Keratinocyte (primary cell): ENCODE data around the gene IL9R. TPM values are rescaled to one million over a fixed set of nuclear protein-coding genes. Genes with fewer than 3 reads are reported as not detected.

Source experiments
- DNase-seq: peaks from one replicate; pipeline ENCODE4 v3.0.0-alpha.2; 2011; ENCODE audit warnings: low read depth, missing footprints, low spot score
- FAIRE-seq: peaks from 2 replicates; lab custom pipeline; 2011; peaks lifted over from hg19 to GRCh38; lab: Jason Lieb, UNC
- H2AFZ ChIP-seq: 2 replicates; pipeline ENCODE4 v1.6.0; 2012; ENCODE audit warnings: low read length, control low read depth, inconsistent platforms; ENCODE audit not compliant: control insufficient read depth
- H3K27ac ChIP-seq: 2 replicates; pipeline ENCODE4 v1.5.1; 2011; ENCODE audit warnings: low read length; ENCODE audit not compliant: control insufficient read depth, insufficient read depth
- H3K27me3 ChIP-seq: 3 replicates; pipeline ENCODE4 v1.6.0; 2011; ENCODE audit warnings: low read length; ENCODE audit not compliant: control insufficient read depth, insufficient read depth; ENCODE audit errors: extremely low read depth
- H3K36me3 ChIP-seq, 2 experiments: 2 replicates in 1 of 2; 3 replicates in 1 of 2; pipeline ENCODE4 v1.5.1; 2011; ENCODE audit warnings: low read length in 2 of 2, mild to moderate bottlenecking in 1 of 2; ENCODE audit not compliant: control insufficient read depth in 2 of 2, insufficient read depth in 2 of 2; ENCODE audit errors: extremely low read depth in 1 of 2
- H3K4me1 ChIP-seq: 3 replicates; pipeline ENCODE4 v1.5.1; 2011; ENCODE audit warnings: low read length; ENCODE audit not compliant: control insufficient read depth, insufficient read depth; ENCODE audit errors: extremely low read depth
- H3K4me2 ChIP-seq: 3 replicates; pipeline ENCODE4 v1.6.0; 2011; ENCODE audit warnings: low read depth, low read length; ENCODE audit not compliant: control insufficient read depth, insufficient read depth; ENCODE audit errors: extremely low read depth
- H3K4me3 ChIP-seq, 3 experiments: fragments of 200-600 bp in 1 of 3; sonication (generic) in 1 of 3; 2 replicates in 2 of 3; 3 replicates in 1 of 3; pipeline ENCODE4 v1.5.1; 2011 to 2016; ENCODE audit warnings: low read length in 3 of 3, mild to moderate bottlenecking in 3 of 3, control low read depth in 2 of 3, inconsistent platforms in 1 of 3, low read depth in 1 of 3, mixed read lengths in 1 of 3, mixed run types in 1 of 3, moderate library complexity in 1 of 3; ENCODE audit not compliant: control insufficient read depth in 2 of 3, insufficient read depth in 2 of 3; ENCODE audit errors: extremely low read depth in 1 of 3
- H3K79me2 ChIP-seq: 2 replicates; pipeline ENCODE4 v1.6.0; 2012; ENCODE audit warnings: low read length; ENCODE audit not compliant: control insufficient read depth, insufficient read depth
- H3K9ac ChIP-seq: 3 replicates; pipeline ENCODE4 v1.6.0; 2011; ENCODE audit warnings: low read length; ENCODE audit not compliant: control insufficient read depth, insufficient read depth; ENCODE audit errors: extremely low read depth
- H3K9me1 ChIP-seq: 3 replicates; pipeline ENCODE4 v1.6.0; 2011; ENCODE audit warnings: low read length; ENCODE audit not compliant: control insufficient read depth, insufficient read depth; ENCODE audit errors: extremely low read depth
- H3K9me3 ChIP-seq: 2 replicates; pipeline ENCODE4 v1.5.1; 2012; ENCODE audit warnings: low read depth, low read length; ENCODE audit not compliant: control insufficient read depth
- H4K20me1 ChIP-seq: 3 replicates; pipeline ENCODE4 v1.6.0; 2011; ENCODE audit warnings: low read length; ENCODE audit not compliant: control insufficient read depth, insufficient read depth; ENCODE audit errors: extremely low read depth
- CTCF ChIP-seq, 3 experiments: IDR thresholded peaks in 1 of 3; conservative IDR thresholded peaks in 1 of 3; optimal IDR thresholded peaks in 1 of 3; 2 replicates in 2 of 3; 3 replicates in 1 of 3; pipeline versions ENCODE3 to v1.5.1; 2011; ENCODE audit warnings: low read length in 3 of 3, mild to moderate bottlenecking in 3 of 3, moderate library complexity in 2 of 3, control low read depth in 1 of 3, inconsistent platforms in 1 of 3; ENCODE audit not compliant: insufficient read depth in 2 of 3; ENCODE audit errors: extremely low read depth in 1 of 3
- EZH2 ChIP-seq: IDR thresholded peaks from one replicate; pipeline ENCODE4 v1.6.1; 2012; ENCODE audit warnings: inconsistent platforms, mild to moderate bottlenecking, low read length, moderate library complexity
- dilution Hi-C: fragments of 300-500 bp; cut with MboI; formaldehyde crosslinking; loops from one replicate; pipeline ENCODE4 v1.7.0; 2020; ENCODE audit warnings: low sequenced_read_pairs; ENCODE audit not compliant: extremely low pct_ligation_motif_present
- polyA plus RNA-seq, 5 experiments: library from polyadenylated mRNA; depleted of rRNA in 3 of 5; stranded (reverse) in 3 of 5; stranded (forward) in 1 of 5; unstranded in 1 of 5; fragments of >200 nt; gene quantifications; 1 replicate in 1 of 5; 2 replicates in 3 of 5; 3 replicates in 1 of 5; pipeline versions ENCODE4 v1.2.1 to v1.2.3, GENCODE V29; 2011 to 2012; ENCODE audit warnings: missing spikeins in 2 of 5, low read depth in 1 of 5, low replicate concordance in 1 of 5

Gene IL9R
- polyA plus RNA-seq, 1 donor (not counting 4 experiments of a cell fraction or from before 2014, with no cell fraction given) = 0.45 TPM

DNA sequence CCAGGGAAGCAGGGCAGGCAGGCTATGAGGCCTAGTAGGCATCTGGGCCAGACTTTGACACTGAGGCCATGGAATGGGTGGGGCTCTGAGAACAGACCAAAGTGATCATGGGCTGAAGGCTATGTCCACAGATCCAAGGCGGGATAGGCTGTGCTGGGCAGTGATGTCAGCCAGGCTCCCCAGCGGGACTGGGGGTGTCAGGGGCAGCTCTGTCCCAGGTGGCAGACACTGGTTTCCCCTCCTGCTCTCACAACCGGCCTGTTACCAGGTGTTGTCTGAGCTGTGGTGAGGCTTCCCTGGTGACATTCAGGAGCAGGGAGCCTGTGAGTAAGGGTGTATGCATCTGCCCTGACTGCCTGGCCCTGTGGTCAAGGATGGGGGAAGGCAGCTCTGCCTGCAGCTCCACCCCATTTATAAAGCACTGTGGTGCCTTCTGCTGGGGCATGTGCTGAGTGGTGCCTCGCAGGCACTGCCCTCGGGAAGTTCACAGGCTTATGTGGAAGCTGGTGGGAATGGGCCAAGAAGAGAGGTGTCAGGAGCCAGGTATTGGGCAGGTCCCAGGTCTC lies 2.9 kb downstream of the IL9R start:
- dilution Hi-C loops = no loop called here
- H3K79me2 ChIP-seq = no peaks in the 10 kb centered on the region
- H4K20me1 ChIP-seq = no peaks in the 10 kb centered on the region
- TF ChIP-seq EZH2 = no peak
- TF ChIP-seq CTCF (optimal IDR thresholded peaks at IDR 0.05 in 1 of 3, IDR thresholded peaks at IDR 0.05 in 1 of 3, conservative IDR thresholded peaks at IDR 0.05 in 1 of 3; ENCODE audit: extremely low read depth in 1 of 3, insufficient read depth in 2 of 3, low read length in 3 of 3) = no peak
- DNase-seq = peak; percentile 41
- no peak overlapping the region for H3K9ac ChIP-seq
- no peaks in the 10 kb centered on the region for H3K9me1 ChIP-seq
- no peak overlapping the region for H3K27ac ChIP-seq
- peaks cover 36% of the 10 kb centered on the region for H3K4me1 ChIP-seq
- H3K27me3 ChIP-seq = no peaks in the 10 kb centered on the region
- no peak overlapping the region for H3K4me3 ChIP-seq
- FAIRE-seq = no peak
- no peaks in the 10 kb centered on the region for H3K36me3 ChIP-seq
- no peak overlapping the region for H3K4me2 ChIP-seq
- no peaks in the 10 kb centered on the region for H3K9me3 ChIP-seq
- H2AFZ ChIP-seq = no peak overlapping the region

DNA sequence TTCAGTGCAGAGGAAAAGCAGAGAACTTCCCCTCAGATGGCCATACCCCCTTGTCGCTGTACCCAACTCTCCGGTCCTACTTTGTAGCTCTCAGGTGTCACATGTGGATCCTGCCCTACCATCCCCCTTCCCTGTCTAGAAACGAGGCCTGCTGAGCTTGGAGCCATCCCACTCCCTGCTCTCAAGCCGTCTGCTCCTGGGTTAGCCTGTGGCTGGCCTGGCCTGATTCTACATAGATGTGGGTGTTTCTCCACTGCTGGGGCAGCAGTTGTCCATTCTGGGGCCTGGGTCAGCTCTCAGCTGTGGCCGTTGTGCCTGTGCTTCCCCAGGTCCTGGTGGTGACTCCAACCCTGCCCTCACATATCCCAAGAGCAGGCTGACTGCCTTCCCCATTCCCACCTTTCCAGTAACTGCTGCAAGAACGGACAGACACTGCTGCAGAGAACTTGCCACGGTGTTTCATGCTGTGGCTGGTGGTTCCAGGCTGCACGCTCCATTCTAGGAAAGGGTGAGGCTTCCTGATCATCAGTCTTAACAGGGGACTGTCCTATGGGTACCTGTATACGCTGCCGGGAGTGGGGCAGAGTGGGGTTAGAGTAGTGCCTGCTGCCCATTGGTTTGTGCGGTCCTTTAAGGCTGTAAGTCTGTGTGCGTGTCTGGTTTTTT lies 3.6 kb downstream of the IL9R start:
- TF ChIP-seq CTCF (optimal IDR thresholded peaks at IDR 0.05 in 1 of 3, IDR thresholded peaks at IDR 0.05 in 1 of 3, conservative IDR thresholded peaks at IDR 0.05 in 1 of 3; ENCODE audit: extremely low read depth in 1 of 3, insufficient read depth in 2 of 3, low read length in 3 of 3) (no peak), EZH2 (no peak)
- H3K79me2 ChIP-seq = no peaks in the 10 kb centered on the region
- DNase-seq (no peak), FAIRE-seq (no peak)
- H2AFZ ChIP-seq = peak overlapping the region; percentile 2
- H3K4me2 ChIP-seq = no peak overlapping the region
- no peak overlapping the region for H3K9ac ChIP-seq
- H3K27ac ChIP-seq = no peak overlapping the region
- H3K4me1 ChIP-seq = peaks cover 36% of the 10 kb centered on the region
- dilution Hi-C loops = no loop called here
- no peaks in the 10 kb centered on the region for H3K36me3 ChIP-seq
- no peaks in the 10 kb centered on the region for H3K9me1 ChIP-seq
- no peaks in the 10 kb centered on the region for H3K9me3 ChIP-seq
- no peaks in the 10 kb centered on the region for H4K20me1 ChIP-seq
- H3K4me3 ChIP-seq = no peak overlapping the region
- no peaks in the 10 kb centered on the region for H3K27me3 ChIP-seq
